ENCODE measurements around the gene FAM131A. TPM values are rescaled to one million over a fixed set of nuclear protein-coding genes. Genes with fewer than 3 reads are reported as not detected.

FAM131A gene
- total and polyA plus RNA-seq, 9 of the 15 experiments (the other 6 are each of a cell fraction or from before 2014, with no cell fraction given), result 0.48 to 11.1 (median 4.3) TPM

DNA sequence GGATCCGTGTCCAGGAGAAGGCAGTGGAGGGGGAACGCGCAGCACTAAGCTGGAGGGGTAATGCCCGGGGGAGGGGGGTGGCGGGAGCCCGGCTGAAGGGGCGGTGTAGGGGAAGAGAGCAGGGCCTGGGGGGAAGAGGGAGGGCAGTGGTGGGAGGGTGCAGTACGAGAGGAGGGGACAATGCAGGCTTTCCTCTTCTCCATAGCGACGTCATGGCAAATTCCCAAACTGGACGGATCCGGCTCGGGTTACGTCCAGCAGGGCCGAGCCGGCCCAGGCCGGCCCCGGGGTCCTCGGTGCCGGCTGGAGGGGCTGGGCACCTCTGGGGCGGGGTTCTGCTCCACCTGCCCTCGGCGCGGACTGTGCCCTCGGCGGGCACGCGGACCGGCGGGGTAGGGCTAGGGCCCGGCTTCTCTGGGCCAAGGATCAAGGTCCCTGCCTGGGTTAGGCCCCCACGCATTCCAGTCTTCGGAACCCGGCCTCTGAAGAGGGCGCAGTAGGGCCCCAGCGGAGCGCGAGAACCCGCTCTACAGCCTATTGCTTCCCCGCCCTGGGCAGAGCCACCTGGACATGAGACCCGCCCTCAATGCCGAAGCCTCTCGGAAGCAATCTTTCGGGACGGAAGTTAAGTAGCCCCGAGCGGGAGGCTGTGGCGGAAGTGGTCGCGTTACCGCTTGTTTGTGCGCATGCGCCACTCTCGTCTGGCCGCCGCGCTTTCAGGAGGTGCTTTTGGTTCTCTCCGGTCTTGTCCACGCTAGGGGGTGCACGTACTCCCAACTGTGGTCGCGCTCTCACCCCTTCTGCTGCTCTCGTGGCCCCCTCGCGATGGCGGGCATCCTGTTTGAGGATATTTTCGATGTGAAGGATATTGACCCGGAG is 25.5 kb downstream of the FAM131A start (continued):
- TF ChIP-seq, protein P1, sequence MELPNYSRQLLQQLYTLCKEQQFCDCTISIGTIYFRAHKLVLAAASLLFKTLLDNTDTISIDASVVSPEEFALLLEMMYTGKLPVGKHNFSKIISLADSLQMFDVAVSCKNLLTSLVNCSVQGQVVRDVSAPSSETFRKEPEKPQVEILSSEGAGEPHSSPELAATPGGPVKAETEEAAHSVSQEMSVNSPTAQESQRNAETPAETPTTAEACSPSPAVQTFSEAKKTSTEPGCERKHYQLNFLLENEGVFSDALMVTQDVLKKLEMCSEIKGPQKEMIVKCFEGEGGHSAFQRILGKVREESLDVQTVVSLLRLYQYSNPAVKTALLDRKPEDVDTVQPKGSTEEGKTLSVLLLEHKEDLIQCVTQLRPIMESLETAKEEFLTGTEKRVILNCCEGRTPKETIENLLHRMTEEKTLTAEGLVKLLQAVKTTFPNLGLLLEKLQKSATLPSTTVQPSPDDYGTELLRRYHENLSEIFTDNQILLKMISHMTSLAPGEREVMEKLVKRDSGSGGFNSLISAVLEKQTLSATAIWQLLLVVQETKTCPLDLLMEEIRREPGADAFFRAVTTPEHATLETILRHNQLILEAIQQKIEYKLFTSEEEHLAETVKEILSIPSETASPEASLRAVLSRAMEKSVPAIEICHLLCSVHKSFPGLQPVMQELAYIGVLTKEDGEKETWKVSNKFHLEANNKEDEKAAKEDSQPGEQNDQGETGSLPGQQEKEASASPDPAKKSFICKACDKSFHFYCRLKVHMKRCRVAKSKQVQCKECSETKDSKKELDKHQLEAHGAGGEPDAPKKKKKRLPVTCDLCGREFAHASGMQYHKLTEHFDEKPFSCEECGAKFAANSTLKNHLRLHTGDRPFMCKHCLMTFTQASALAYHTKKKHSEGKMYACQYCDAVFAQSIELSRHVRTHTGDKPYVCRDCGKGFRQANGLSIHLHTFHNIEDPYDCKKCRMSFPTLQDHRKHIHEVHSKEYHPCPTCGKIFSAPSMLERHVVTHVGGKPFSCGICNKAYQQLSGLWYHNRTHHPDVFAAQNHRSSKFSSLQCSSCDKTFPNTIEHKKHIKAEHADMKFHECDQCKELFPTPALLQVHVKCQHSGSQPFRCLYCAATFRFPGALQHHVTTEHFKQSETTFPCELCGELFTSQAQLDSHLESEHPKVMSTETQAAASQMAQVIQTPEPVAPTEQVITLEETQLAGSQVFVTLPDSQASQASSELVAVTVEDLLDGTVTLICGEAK (IDR thresholded peaks at IDR 0.05), result peak; percentile 98
- TF ChIP-seq, protein P1 (CRISPR knock-in tag; IDR thresholded peaks at IDR 0.05), result no peak
- TF ChIP-seq, protein P2, sequence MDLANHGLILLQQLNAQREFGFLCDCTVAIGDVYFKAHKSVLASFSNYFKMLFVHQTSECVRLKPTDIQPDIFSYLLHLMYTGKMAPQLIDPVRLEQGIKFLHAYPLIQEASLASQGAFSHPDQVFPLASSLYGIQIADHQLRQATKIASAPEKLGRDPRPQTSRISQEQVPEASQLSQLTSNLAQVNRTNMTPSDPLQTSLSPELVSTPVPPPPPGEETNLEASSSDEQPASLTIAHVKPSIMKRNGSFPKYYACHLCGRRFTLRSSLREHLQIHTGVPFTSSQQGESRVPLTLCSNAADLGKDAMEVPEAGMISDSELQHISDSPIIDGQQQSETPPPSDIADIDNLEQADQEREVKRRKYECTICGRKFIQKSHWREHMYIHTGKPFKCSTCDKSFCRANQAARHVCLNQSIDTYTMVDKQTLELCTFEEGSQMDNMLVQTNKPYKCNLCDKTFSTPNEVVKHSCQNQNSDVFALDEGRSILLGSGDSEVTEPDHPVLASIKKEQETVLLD (IDR thresholded peaks at IDR 0.05), result peak; percentile 99
- no peak for TF ChIP-seq ZNF134 (CRISPR knock-in tag; conservative IDR thresholded peaks at IDR 0.05)
- TF ChIP-seq NR3C1 (CRISPR knock-in tag; IDR thresholded peaks at IDR 0.05), result no peak; the same call in 1 of the 2 replicates
- TF ChIP-seq ZNF830 (CRISPR knock-in tag; IDR thresholded peaks at IDR 0.05), result no peak
- TF ChIP-seq SIN3B (IDR thresholded peaks at IDR 0.05; ENCODE audit: low read depth), result no peak
- TF ChIP-seq RBM34 (IDR thresholded peaks at IDR 0.05; ENCODE audit: borderline replicate concordance, insufficient read depth, low read length), result no peak
- TF ChIP-seq, protein P3, sequence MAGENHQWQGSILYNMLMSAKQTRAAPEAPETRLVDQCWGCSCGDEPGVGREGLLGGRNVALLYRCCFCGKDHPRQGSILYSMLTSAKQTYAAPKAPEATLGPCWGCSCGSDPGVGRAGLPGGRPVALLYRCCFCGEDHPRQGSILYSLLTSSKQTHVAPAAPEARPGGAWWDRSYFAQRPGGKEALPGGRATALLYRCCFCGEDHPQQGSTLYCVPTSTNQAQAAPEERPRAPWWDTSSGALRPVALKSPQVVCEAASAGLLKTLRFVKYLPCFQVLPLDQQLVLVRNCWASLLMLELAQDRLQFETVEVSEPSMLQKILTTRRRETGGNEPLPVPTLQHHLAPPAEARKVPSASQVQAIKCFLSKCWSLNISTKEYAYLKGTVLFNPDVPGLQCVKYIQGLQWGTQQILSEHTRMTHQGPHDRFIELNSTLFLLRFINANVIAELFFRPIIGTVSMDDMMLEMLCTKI (IDR thresholded peaks at IDR 0.05; ENCODE audit: partially characterized antibody), result no peak
- peak; percentile 91 for TF ChIP-seq NR2C1 (IDR thresholded peaks at IDR 0.05)
- peak; percentile 95 for TF ChIP-seq NR2C1 (tag; IDR thresholded peaks at IDR 0.05)
- TF ChIP-seq, protein P4, sequence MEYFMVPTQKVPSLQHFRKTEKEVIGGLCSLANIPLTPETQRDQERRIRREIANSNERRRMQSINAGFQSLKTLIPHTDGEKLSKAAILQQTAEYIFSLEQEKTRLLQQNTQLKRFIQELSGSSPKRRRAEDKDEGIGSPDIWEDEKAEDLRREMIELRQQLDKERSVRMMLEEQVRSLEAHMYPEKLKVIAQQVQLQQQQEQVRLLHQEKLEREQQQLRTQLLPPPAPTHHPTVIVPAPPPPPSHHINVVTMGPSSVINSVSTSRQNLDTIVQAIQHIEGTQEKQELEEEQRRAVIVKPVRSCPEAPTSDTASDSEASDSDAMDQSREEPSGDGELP (CRISPR knock-in tag; IDR thresholded peaks at IDR 0.05; ENCODE audit: borderline replicate concordance), result peak; percentile 96
- peak; percentile 69; the same call in 1 of the 2 replicates for TF ChIP-seq SMARCE1 (IDR thresholded peaks at IDR 0.05)
- no peak for TF ChIP-seq BRD4 (IDR thresholded peaks at IDR 0.05)
